K562 (cell line): ENCODE data around the gene PA2G4. TPM values are rescaled to one million over a fixed set of nuclear protein-coding genes. Genes with fewer than 3 reads are reported as not detected.
A peak's percentile ranks its signal among the peaks of the same experiment; 100 is the strongest.
"Not testable (repeated sequence)": the region's sequence is repeated elsewhere in the genome, so short reads cannot be mapped to it uniquely, and the experiment has no call there.

Experiments used
- ATAC-seq: fragments of 200-7000 bp; cut with Tn5 transposase; 3 replicates; pipeline ENCODE4 v1.9.1; 2020; ENCODE audit warnings: moderate library complexity
- BruUV-seq: library from RNA; stranded (reverse); fragments of 400-500 nt; replicated peaks from 2 replicates; lab custom pipeline; 2021; lab: Mats Ljungman, UMichigan
- CTCF ChIA-PET: fragments of 300-600 bp; formaldehyde crosslinking; extraction: SDS; loops from one replicate; lab custom pipeline; 2021; ENCODE audit warnings: low intra/inter-chr PET ratio; lab: Yijun Ruan, JAX
- POLR2A ChIA-PET: fragments of 300-600, 350-650 bp; sonication (Branson Sonifier 250); formaldehyde crosslinking; extraction: SDS; loops from one replicate; lab custom pipeline; 2021; ENCODE audit warnings: antibody characterized with exemption, inconsistent platforms; lab: Yijun Ruan, JAX
- DNase-seq, 4 experiments: peaks; one replicate each; pipeline versions ENCODE4 v3.0.0 to v3.0.0-alpha.2; 2011 to 2018; ENCODE audit warnings: low spot score in 3 of 4, mixed read lengths in 3 of 4; ENCODE audit errors: extremely low read depth in 1 of 4
- FAIRE-seq: peaks from 2 replicates; lab custom pipeline; 2011; peaks lifted over from hg19 to GRCh38; lab: Jason Lieb, UNC
- H2AFZ ChIP-seq: 2 replicates; pipeline ENCODE4 v1.6.0; 2011; ENCODE audit warnings: low read depth, low read length, control low read depth, inconsistent platforms
- H3K27ac ChIP-seq: fragments of 200-600 bp; 3 replicates; pipeline ENCODE4 v1.8.0; 2011; ENCODE audit warnings: low read depth, mild to moderate bottlenecking, control low read depth, inconsistent platforms, low read length, moderate library complexity, mixed read lengths; ENCODE audit errors: extremely low read depth
- H3K27me3 ChIP-seq, 2 experiments: fragments of 300-600 bp in 1 of 2; 2 replicates in 1 of 2; 3 replicates in 1 of 2; pipeline versions ENCODE4 v1.6.0 to v1.8.0; 2011; ENCODE audit warnings: inconsistent platforms in 2 of 2, low read length in 2 of 2, mild to moderate bottlenecking in 1 of 2, mixed read lengths in 1 of 2, moderate library complexity in 1 of 2; ENCODE audit not compliant: control insufficient read depth in 2 of 2, insufficient read depth in 2 of 2
- H3K36me3 ChIP-seq: fragments of 300-600 bp; 3 replicates; pipeline ENCODE4 v1.8.0; 2011; ENCODE audit warnings: mild to moderate bottlenecking, low read length, inconsistent platforms; ENCODE audit not compliant: control insufficient read depth, insufficient read depth
- H3K4me1 ChIP-seq, 2 experiments: fragments of 200-600 bp in 1 of 2; replicated peaks in 1 of 2; 2 replicates in 1 of 2; 3 replicates in 1 of 2; pipeline versions ENCODE4 v1.5.1 to v1.8.0; 2011; ENCODE audit warnings: inconsistent platforms in 2 of 2, low read length in 2 of 2, mild to moderate bottlenecking in 1 of 2, mixed read lengths in 1 of 2, moderate library complexity in 1 of 2; ENCODE audit not compliant: control insufficient read depth in 2 of 2, insufficient read depth in 2 of 2
- H3K4me2 ChIP-seq: 2 replicates; pipeline ENCODE4 v1.6.1; 2011; ENCODE audit warnings: low read length, control low read depth, inconsistent platforms, mixed read lengths; ENCODE audit not compliant: insufficient read depth
- H3K4me3 ChIP-seq: fragments of 200-600 bp; sonication (generic), shearing (Covaris generic); 2 replicates; pipeline ENCODE4 v1.5.1; 2016; ENCODE audit warnings: control low read depth, inconsistent platforms
- H3K79me2 ChIP-seq: fragments of 200-600 bp; 3 replicates; pipeline ENCODE4 v1.8.0; 2011; ENCODE audit warnings: low read length, inconsistent platforms; ENCODE audit not compliant: control insufficient read depth, insufficient read depth
- H3K9ac ChIP-seq, 2 experiments: 2 replicates each; pipeline versions ENCODE4 v1.6.0 to v1.6.1; 2011; ENCODE audit warnings: low read depth in 2 of 2, low read length in 2 of 2, control low read depth in 1 of 2, inconsistent platforms in 1 of 2, mild to moderate bottlenecking in 1 of 2, mixed read lengths in 1 of 2; ENCODE audit not compliant: insufficient read depth in 1 of 2
- H3K9me1 ChIP-seq: one replicate; pipeline ENCODE4 v1.6.0; 2011; ENCODE audit warnings: inconsistent platforms, mild to moderate bottlenecking, low read length, moderate library complexity; ENCODE audit not compliant: control insufficient read depth, insufficient read depth
- H3K9me3 ChIP-seq: replicated peaks from 2 replicates; pipeline ENCODE4 v1.5.1; 2011; ENCODE audit warnings: low read depth, low read length, inconsistent platforms; ENCODE audit not compliant: control insufficient read depth, insufficient read depth
- H4K20me1 ChIP-seq: replicated peaks from 2 replicates; pipeline ENCODE4 v1.6.1; 2011; ENCODE audit warnings: low read length, inconsistent platforms, mixed read lengths; ENCODE audit not compliant: control insufficient read depth, insufficient read depth
- DPF2 ChIP-seq: fragments of 450-650 bp; IDR thresholded peaks from 2 replicates; pipeline ENCODE4 v1.6.1; 2016
- KAT7 ChIP-seq: sonication (generic); formaldehyde crosslinking; IDR thresholded peaks from 2 replicates; pipeline ENCODE4 v1.8.0; 2022; ENCODE audit warnings: missing genetic modification reagents, mild to moderate bottlenecking, borderline replicate concordance
- ZNF121 ChIP-seq: sonication (generic); formaldehyde crosslinking; conservative IDR thresholded peaks from 2 replicates; pipeline ENCODE4 v1.8.0; 2022; ENCODE audit warnings: missing genetic modification reagents
- WGBS: fragments of 100-300 bp; shearing (Covaris generic); methylation state at CpG from one replicate; pipeline ENCODE4 v1.1.6; 2016; ENCODE audit warnings: low coverage, mixed read lengths; ENCODE audit not compliant: insufficient coverage; ENCODE audit errors: missing lambda C conversion rate; 5-methylcytosine and 5-hydroxymethylcytosine counted together
- in situ Hi-C: fragments of 300-500 bp; cut with MboI; formaldehyde crosslinking; loops from 4 replicates; pipeline ENCODE4 v1.15.0; 2018; ENCODE audit warnings: inconsistent platforms, mixed read lengths
- intact Hi-C: fragments of 100-400 bp; cut with micrococcal nuclease; formaldehyde crosslinking; loops from 2 replicates; pipeline ENCODE4 v1.14.2; 2022
- polyA plus RNA-seq, 8 experiments: library from polyadenylated mRNA; depleted of rRNA in 4 of 8; stranded (reverse) in 5 of 8; unstranded in 3 of 8; fragments of >200 nt; fragmentation: Nextera tagmentation in 2 of 8; fragmentation: Illumina TruSeq in 1 of 8; extraction: Ambion mirVana in 2 of 8; extraction: Trizol in 1 of 8; gene quantifications; 2 replicates each; pipeline versions ENCODE4 v1.2.1 to v1.2.3, GENCODE V29; 2011 to 2014; ENCODE audit warnings: inconsistent platforms in 1 of 8, missing spikeins in 1 of 8
- total RNA-seq, 7 experiments: library from RNA; depleted of rRNA in 6 of 7; stranded (reverse); fragments of >200 nt in 6 of 7; fragmentation: Illumina TruSeq in 2 of 7; extraction: Trizol in 2 of 7; gene quantifications; 2 replicates each; pipeline versions ENCODE4 v1.2.1 to v1.2.3, GENCODE V29; 2011 to 2021; ENCODE audit warnings: low replicate concordance in 1 of 7
- TF ChIP-seq, protein P1 (sequence below), 2 experiments: fragments of 450-650 bp in 1 of 2; sonication (generic) in 1 of 2; formaldehyde crosslinking in 1 of 2; IDR thresholded peaks in 1 of 2; conservative IDR thresholded peaks in 1 of 2; 2 replicates each; pipeline versions ENCODE4 v1.6.1 to v1.8.1; 2016 to 2023; ENCODE audit warnings: mild to moderate bottlenecking in 2 of 2, moderate library complexity in 2 of 2, inconsistent platforms in 1 of 2, missing genetic modification reagents in 1 of 2

Gene PA2G4
- total and polyA plus RNA-seq, 9 of the 15 experiments (the other 6 are each of a cell fraction or from before 2014, with no cell fraction given), result 230 to 925 (median 638) TPM

- Histone ChIP-seq H3K79me2 (peaks cover 59% of the 10 kb centered on the region), H3K9ac (peak overlapping the region; percentile 80 to 91), H3K4me1 (peaks cover 43 to 53% of the 10 kb centered on the region in 2 experiments; a peak in 4 of 5 replicates), H3K36me3 (peaks cover 41% of the 10 kb centered on the region), H3K4me2 (peak overlapping the region; percentile 80), H3K27ac (peak overlapping the region; percentile 98; the same call in 1 of the 3 replicates), H4K20me1 (peaks cover 27% of the 10 kb centered on the region; the same call in 1 of the 2 replicates)
- H2AFZ ChIP-seq, H3K9me3 ChIP-seq, DNase-seq, H3K9me1 ChIP-seq, FAIRE-seq, H3K27me3 ChIP-seq, BruUV-seq, H3K4me3 ChIP-seq, in situ Hi-C loops, ATAC-seq: not testable (repeated sequence)
- ChIA-PET CTCF (interaction anchor here (1.2 kb wide), 1 partner anchor 67 kb away, joined by 3 read pairs; the partner anchor contains the start of gene NABP2), POLR2A (interaction anchor here (1.3 to 3.2 kb wide), 2 partner anchors 29 to 39 kb away, joined by 7 to 16 read pairs; partner anchors contain the start of genes ESYT1 and ZC3H10)
- WGBS, result 92% methylated on average over 19 of the region's 21 CpGs
- TF ChIP-seq DPF2, result 0 out of 2 replicates have a peak, but pooled peaks have one; percentile 6
- TF ChIP-seq ZNF121 (CRISPR knock-in tag), result peak; percentile 72
- TF ChIP-seq, protein P1, sequence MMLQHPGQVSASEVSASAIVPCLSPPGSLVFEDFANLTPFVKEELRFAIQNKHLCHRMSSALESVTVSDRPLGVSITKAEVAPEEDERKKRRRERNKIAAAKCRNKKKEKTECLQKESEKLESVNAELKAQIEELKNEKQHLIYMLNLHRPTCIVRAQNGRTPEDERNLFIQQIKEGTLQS (IDR thresholded peaks at IDR 0.05), result peak; percentile 63
- TF ChIP-seq, protein P1 (CRISPR knock-in tag; conservative IDR thresholded peaks at IDR 0.05), result not testable (repeated sequence)
- TF ChIP-seq KAT7, result peak; percentile 2; the same call in 1 of the 2 replicates
- intact Hi-C loops, result loop anchor here (5.0 kb wide), 1 partner anchor 39 kb away; the partner anchor contains the start of genes RPL41 and ZC3H10
Observed at GRCh38 chr12:56156464-56157200, 52.3 kb downstream of the PA2G4 start.
